Gastroesophageal sphincter (tissue), 3 donors: Measurements from ENCODE around the gene PACRGL.

ENCODE experiments used
- EP300 ChIP-seq: sonication (generic); formaldehyde crosslinking; IDR thresholded peaks from one replicate; pipeline ENCODE4 v1.6.1; 2017; ENCODE audit warnings: antibody characterized with exemption, mild to moderate bottlenecking
- POLR2A ChIP-seq, 2 donors: fragments of 450-650 bp; IDR thresholded peaks; one replicate each; pipeline ENCODE4 v1.6.1; 2017; ENCODE audit warnings: antibody characterized with exemption in 2 of 2, mild to moderate bottlenecking in 2 of 2, moderate library complexity in 1 of 2
- POLR2AphosphoS5 ChIP-seq: sonication (generic); formaldehyde crosslinking; IDR thresholded peaks from one replicate; pipeline ENCODE4 v1.6.1; 2017; ENCODE audit warnings: antibody characterized with exemption
- TF ChIP-seq, protein P1 (sequence below), 4 experiments: fragments of 200-600 bp in 2 of 4; fragments of 450-650 bp in 2 of 4; sonication (generic) in 1 of 4; IDR thresholded peaks; one replicate each; pipeline ENCODE4 v1.5.1; 2017 to 2019; ENCODE audit warnings: antibody characterized with exemption in 4 of 4, mild to moderate bottlenecking in 2 of 4, moderate library complexity in 2 of 4

DNA sequence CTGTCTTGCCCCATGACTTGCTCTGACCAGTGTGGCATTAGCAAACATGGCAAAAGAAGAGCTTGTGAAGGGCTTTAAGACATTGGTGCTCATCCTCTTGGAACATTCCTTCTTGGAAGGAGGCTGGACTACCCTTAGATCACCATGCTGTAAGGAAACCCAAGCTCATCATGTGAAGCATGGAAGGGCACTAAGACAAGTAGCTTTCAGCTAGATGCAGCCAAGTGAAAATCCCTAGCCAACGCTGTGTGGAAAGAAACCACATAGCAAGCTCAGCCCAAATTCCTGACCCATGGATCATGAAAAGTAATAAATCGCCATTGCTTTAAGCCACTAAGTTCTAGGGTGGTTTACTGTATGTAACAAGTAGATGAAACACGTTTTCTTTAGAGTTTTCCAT lies 12.4 kb upstream of the PACRGL start:
- TF ChIP-seq, protein P1, sequence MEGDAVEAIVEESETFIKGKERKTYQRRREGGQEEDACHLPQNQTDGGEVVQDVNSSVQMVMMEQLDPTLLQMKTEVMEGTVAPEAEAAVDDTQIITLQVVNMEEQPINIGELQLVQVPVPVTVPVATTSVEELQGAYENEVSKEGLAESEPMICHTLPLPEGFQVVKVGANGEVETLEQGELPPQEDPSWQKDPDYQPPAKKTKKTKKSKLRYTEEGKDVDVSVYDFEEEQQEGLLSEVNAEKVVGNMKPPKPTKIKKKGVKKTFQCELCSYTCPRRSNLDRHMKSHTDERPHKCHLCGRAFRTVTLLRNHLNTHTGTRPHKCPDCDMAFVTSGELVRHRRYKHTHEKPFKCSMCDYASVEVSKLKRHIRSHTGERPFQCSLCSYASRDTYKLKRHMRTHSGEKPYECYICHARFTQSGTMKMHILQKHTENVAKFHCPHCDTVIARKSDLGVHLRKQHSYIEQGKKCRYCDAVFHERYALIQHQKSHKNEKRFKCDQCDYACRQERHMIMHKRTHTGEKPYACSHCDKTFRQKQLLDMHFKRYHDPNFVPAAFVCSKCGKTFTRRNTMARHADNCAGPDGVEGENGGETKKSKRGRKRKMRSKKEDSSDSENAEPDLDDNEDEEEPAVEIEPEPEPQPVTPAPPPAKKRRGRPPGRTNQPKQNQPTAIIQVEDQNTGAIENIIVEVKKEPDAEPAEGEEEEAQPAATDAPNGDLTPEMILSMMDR (IDR thresholded peaks at IDR 0.05), result no peak
- TF ChIP-seq POLR2A (IDR thresholded peaks at IDR 0.05) (no peak), POLR2AphosphoS5 (no peak), EP300 (no peak)
